Panc1 (cell line): ENCODE results near the gene SH2D6. TPM values are rescaled to one million over a fixed set of nuclear protein-coding genes. Genes with fewer than 3 reads are reported as not detected.

ENCODE experiments used
- ATAC-seq: fragments of 200-7000 bp; cut with Tn5 transposase; 2 replicates; pipeline ENCODE4 v1.9.1; 2020; ENCODE audit warnings: mild to moderate bottlenecking, moderate library complexity
- BruUV-seq: library from RNA; stranded (reverse); fragments of 400-500 nt; replicated peaks from 2 replicates; lab custom pipeline; 2021; lab: Mats Ljungman, UMichigan
- CTCF ChIA-PET: fragments of 300-600 bp; sonication (Branson Sonifier 250); formaldehyde crosslinking; loops from one replicate; lab custom pipeline; 2022; ENCODE audit warnings: antibody characterized with exemption; lab: Charles Lee
- POLR2A ChIA-PET: fragments of 300-600 bp; sonication (Branson Sonifier 250); formaldehyde crosslinking; loops from one replicate; lab custom pipeline; 2022; ENCODE audit warnings: antibody characterized with exemption; lab: Charles Lee
- DNase-seq: peaks from one replicate; pipeline ENCODE4 v3.0.0-alpha.2; 2010; ENCODE audit warnings: low read depth, low spot score
- H3K27ac ChIP-seq: 2 replicates; pipeline ENCODE4 v1.5.1; 2011; ENCODE audit warnings: mild to moderate bottlenecking, low read length, inconsistent platforms
- H3K27me3 ChIP-seq: fragments of 200-500 bp; sonication (Bioruptor generic); 2 replicates; pipeline ENCODE4 v1.6.0; 2014; ENCODE audit warnings: low read length, inconsistent platforms; ENCODE audit not compliant: control insufficient read depth, insufficient read depth
- H3K36me3 ChIP-seq: fragments of 200-500 bp; sonication (Bioruptor generic); 2 replicates; pipeline ENCODE4 v1.5.1; 2014; ENCODE audit warnings: inconsistent platforms, mild to moderate bottlenecking, low read length, moderate library complexity; ENCODE audit not compliant: control insufficient read depth, insufficient read depth
- H3K4me1 ChIP-seq: 2 replicates; pipeline ENCODE4 v1.5.1; 2011; ENCODE audit warnings: inconsistent platforms, mild to moderate bottlenecking, low read length, moderate library complexity; ENCODE audit not compliant: control insufficient read depth, insufficient read depth
- H3K4me3 ChIP-seq, 2 experiments: 2 replicates each; pipeline ENCODE4 v1.5.1; 2011 to 2012; ENCODE audit warnings: low read depth in 2 of 2, low read length in 2 of 2, mild to moderate bottlenecking in 2 of 2, inconsistent platforms in 1 of 2, moderate library complexity in 1 of 2
- H3K9me3 ChIP-seq: fragments of 200-500 bp; sonication (Bioruptor generic); 2 replicates; pipeline ENCODE4 v1.5.1; 2014; ENCODE audit warnings: low read depth, mild to moderate bottlenecking, inconsistent platforms, low read length, moderate library complexity; ENCODE audit not compliant: control insufficient read depth, insufficient read depth
- CTCF ChIP-seq: fragments of 450-650 bp; IDR thresholded peaks from 2 replicates; pipeline ENCODE4 v1.5.1; 2017; ENCODE audit warnings: mild to moderate bottlenecking
- POLR2AphosphoS5 ChIP-seq: IDR thresholded peaks from 2 replicates; pipeline ENCODE4 v1.6.1; 2012; ENCODE audit warnings: mild to moderate bottlenecking, low read depth, low read length, moderate library complexity
- REST ChIP-seq, 2 experiments: IDR thresholded peaks; 2 replicates each; pipeline ENCODE4 v1.6.1; 2011 to 2012; ENCODE audit warnings: low read depth in 2 of 2, control low read depth in 1 of 2, low read length in 1 of 2, mild to moderate bottlenecking in 1 of 2, moderate library complexity in 1 of 2; ENCODE audit not compliant: insufficient read depth in 1 of 2
- SIN3A ChIP-seq: IDR thresholded peaks from 2 replicates; pipeline ENCODE4 v1.6.1; 2012; ENCODE audit warnings: low read depth, mild to moderate bottlenecking, low read length, moderate library complexity, borderline replicate concordance; ENCODE audit not compliant: insufficient read depth
- TCF7L2 ChIP-seq: IDR thresholded peaks from 2 replicates; pipeline ENCODE4 v1.6.1; 2011; ENCODE audit warnings: mild to moderate bottlenecking, low read depth, low read length, inconsistent platforms
- in situ Hi-C: cut with HindIII; loops from 2 replicates; pipeline ENCODE4 v1.10.0; 2016; ENCODE audit warnings: low sequenced_read_pairs, low pct_unique_long_range_greater_than_20kb
- intact Hi-C: fragments of 100-400 bp; cut with micrococcal nuclease; formaldehyde crosslinking; loops from one replicate; pipeline ENCODE4 v1.10.0; 2022; ENCODE audit not compliant: unreplicated experiment
- total RNA-seq: library from RNA; stranded (reverse); gene quantifications from one replicate; pipeline ENCODE4 v1.2.1, GENCODE V29; 2021; ENCODE audit not compliant: unreplicated experiment

Gene SH2D6
- total RNA-seq, 1 experiment from 2014 or later = 3.3 TPM

DNA sequence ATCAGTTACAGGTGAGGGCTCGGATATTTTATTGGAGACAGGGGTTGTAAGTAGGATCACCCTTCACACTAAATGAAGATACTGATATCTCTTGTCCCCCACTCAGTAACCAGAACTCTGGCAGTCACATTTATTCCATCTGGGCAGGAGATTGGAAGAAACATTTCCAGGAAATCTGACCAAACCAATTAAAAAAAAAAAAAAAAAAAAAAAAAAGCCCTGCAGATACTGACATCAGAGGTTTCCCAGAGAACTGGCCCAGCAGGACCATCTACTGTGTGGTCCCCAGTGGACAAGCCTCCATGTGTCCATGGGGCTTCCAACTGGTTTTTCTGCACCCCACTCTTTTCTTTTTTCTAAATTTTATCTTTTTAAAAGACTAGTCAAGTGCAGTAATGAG is 41.3 kb downstream of the SH2D6 start:
- in situ Hi-C loops (no loop called here), intact Hi-C loops (no loop called here)
- ATAC-seq = no peak
- CTCF ChIA-PET = no interaction called here
- Histone ChIP-seq H3K9me3 (no peaks in the 10 kb centered on the region), H3K36me3 (no peaks in the 10 kb centered on the region), H3K4me1 (peaks cover 5% of the 10 kb centered on the region; the same call in 1 of the 2 replicates), H3K27me3 (no peaks in the 10 kb centered on the region), H3K27ac (peak overlapping the region; percentile 49; the same call in 1 of the 2 replicates), H3K4me3 (no peak overlapping the region)
- POLR2A ChIA-PET = interaction anchor here (0.6 kb wide), 1 partner anchor 47 kb away, joined by 3 read pairs; no protein-coding TSS in a partner anchor
- BruUV-seq = no TSS peak
- no peak for DNase-seq
- TF ChIP-seq CTCF (no peak), TCF7L2 (no peak), POLR2AphosphoS5 (no peak), SIN3A (no peak), REST (IDR thresholded peaks at IDR 0.05; ENCODE audit: insufficient read depth in 1 of 2, low read depth in 2 of 2, low read length in 1 of 2) (no peak)

GRCh38 chr2:85462322-85462721 is 43.8 kb downstream of the SH2D6 start:
- CTCF ChIA-PET = no interaction called here

More at GRCh38 chr2:85462322-85462721, 43.8 kb downstream of the SH2D6 start:
- peaks cover 11% of the 10 kb centered on the region for H3K4me1 ChIP-seq
- no peaks in the 10 kb centered on the region for H3K9me3 ChIP-seq
- H3K27me3 ChIP-seq = no peaks in the 10 kb centered on the region
- no peak overlapping the region for H3K4me3 ChIP-seq
- no peak for DNase-seq
- intact Hi-C loops = no loop called here
- H3K36me3 ChIP-seq = no peaks in the 10 kb centered on the region
- no peak for TF ChIP-seq REST (IDR thresholded peaks at IDR 0.05; ENCODE audit: insufficient read depth in 1 of 2, low read depth in 2 of 2, low read length in 1 of 2)
- no peak for TF ChIP-seq SIN3A
- no peak for ATAC-seq
- H3K27ac ChIP-seq = no peak overlapping the region; the same call in 1 of the 2 replicates
- POLR2A ChIA-PET = no interaction called here
- in situ Hi-C loops = no loop called here
- BruUV-seq = no TSS peak
